Psoas muscle (tissue), 8 donors: ENCODE results near the gene EPHB2. TPM values are rescaled to one million over a fixed set of nuclear protein-coding genes. Genes with fewer than 3 reads are reported as not detected.

Source experiments
- ATAC-seq, 4 donors: fragments of 200-7000 bp; cut with Tn5 transposase; one replicate each; pipeline ENCODE4 v1.9.1; 2020; ENCODE audit warnings: moderate library complexity in 3 of 4, mild to moderate bottlenecking in 2 of 4
- DNase-seq, 2 donors: peaks; one replicate each; pipeline ENCODE4 v3.0.0-alpha.2; 2020
- H3K27ac ChIP-seq: fragments of 200-600 bp; one replicate; pipeline ENCODE4 v1.8.0; 2022
- H3K27me3 ChIP-seq, 3 donors: fragments of 200-600 bp in 1 of 3; one replicate each; pipeline versions ENCODE4 v1.6.1 to v1.8.0; 2013 to 2022; ENCODE audit warnings: low read length in 2 of 3, mild to moderate bottlenecking in 2 of 3, moderate library complexity in 1 of 3; ENCODE audit not compliant: insufficient read depth in 3 of 3
- H3K36me3 ChIP-seq, 2 donors: fragments of 200-600 bp in 1 of 2; one replicate each; pipeline versions ENCODE4 v1.6.1 to v1.8.0; 2013 to 2022; ENCODE audit warnings: low read depth in 1 of 2, mild to moderate bottlenecking in 1 of 2, moderate library complexity in 1 of 2; ENCODE audit not compliant: insufficient read depth in 1 of 2
- H3K4me1 ChIP-seq: fragments of 200-600 bp; one replicate; pipeline ENCODE4 v1.8.0; 2022
- H3K4me3 ChIP-seq: fragments of 200-600 bp; one replicate; pipeline ENCODE4 v1.8.0; 2022; ENCODE audit warnings: mild to moderate bottlenecking
- H3K9me3 ChIP-seq: fragments of 200-600 bp; one replicate; pipeline ENCODE4 v1.8.0; 2022
- CTCF ChIP-seq: fragments of 200-600 bp; IDR thresholded peaks from one replicate; pipeline ENCODE4 v1.8.0; 2022; ENCODE audit warnings: antibody characterized with exemption
- WGBS, 3 donors: extraction: QIAGEN DNeasy Blood & Tissue Kit; methylation state at CpG; one replicate each; pipeline versions ENCODE4 v1.1.6 to v1.1.7; 2013; 5-methylcytosine and 5-hydroxymethylcytosine counted together
- intact Hi-C, 2 donors: fragments of 100-400 bp; cut with DNase I; formaldehyde crosslinking; loops; one replicate each; pipeline versions ENCODE4 v1.11.0 to v1.14.2; 2022
- polyA plus RNA-seq, 3 donors: library from polyadenylated mRNA; stranded (reverse); fragments of 200-250 nt; gene quantifications; one replicate each; pipeline ENCODE4 v1.2.3, GENCODE V29; 2013
- total RNA-seq, 4 donors: library from RNA; stranded (reverse); fragmentation: NEBNext Ultra II Directional in 2 of 4; extraction: Animal tissue kit (Norgen Biotek cat#: 25700) in 2 of 4; gene quantifications; one replicate each; pipeline versions ENCODE4 v1.2.1 to v1.2.4, GENCODE V29; 2021 to 2023
- donor health status: healthy with polysubstance abuse.
- donor health status: DM: no; HTN: no; CAD: no; lungs with moderate emphysema.
- donor health status: Bipolar disorder and iron deficiency.
- donor health status: healthy.
- donor health status: DM: yes; HTN: yes; CAD: no.
- donor health status: DM: no; HTN: no; CAD: no.
- donor health status: DM: no; HTN: no; CAD: no.
- donor health status: DM: yes; HTN: yes; CAD: no.

EPHB2 gene
- total and polyA plus RNA-seq, 7 donors = 0.06 to 2.1 (median 0.48) TPM; not detected in 1

- DNase-seq = no peak
- no peaks in the 10 kb centered on the region for H3K9me3 ChIP-seq
- WGBS, 3 donors = 61 to 64% (median 64%) methylated on average over 3 of the region's 3 CpGs
- no peak for TF ChIP-seq CTCF
- no peak overlapping the region for H3K27ac ChIP-seq
- ATAC-seq = no peak
- H3K4me3 ChIP-seq = no peak overlapping the region
- intact Hi-C loops = no loop called here
- H3K4me1 ChIP-seq = no peaks in the 10 kb centered on the region
- H3K27me3 ChIP-seq = peaks cover 0 to 24% (median 1%) of the 10 kb centered on the region in 3 donors
- H3K36me3 ChIP-seq = no peaks in the 10 kb centered on the region
These were observed 168.8 kb downstream of the EPHB2 start for GRCh38 chr1:22879445-22879844.

- no peak for ATAC-seq
- no peaks in the 10 kb centered on the region for H3K36me3 ChIP-seq
- no peak for TF ChIP-seq CTCF
- intact Hi-C loops = no loop called here
- H3K9me3 ChIP-seq = no peaks in the 10 kb centered on the region
- DNase-seq = no peak
- H3K27ac ChIP-seq = no peak overlapping the region
- H3K4me3 ChIP-seq = no peak overlapping the region
- no peaks in the 10 kb centered on the region for H3K4me1 ChIP-seq
- 60 to 66% (median 61%) methylated on average over 5 of the region's 5 CpGs for WGBS, 3 donors
- H3K27me3 ChIP-seq = peaks cover 0 to 24% (median 1%) of the 10 kb centered on the region in 3 donors
These were observed 169.5 kb downstream of the EPHB2 start for GRCh38 chr1:22880174-22880601.

GRCh38 chr1:22883406-22883805 lies 172.8 kb downstream of the EPHB2 start:
- WGBS, 3 donors = 75 to 78% (median 75%) methylated on average over 11 of the region's 11 CpGs
- Histone ChIP-seq H3K27me3 (peaks cover 0 to 1% (median 0%) of the 10 kb centered on the region in 3 donors), H3K36me3 (no peaks in the 10 kb centered on the region), H3K4me1 (no peaks in the 10 kb centered on the region), H3K27ac (no peak overlapping the region), H3K4me3 (no peak overlapping the region), H3K9me3 (no peaks in the 10 kb centered on the region)
- intact Hi-C loops = no loop called here
- TF ChIP-seq CTCF = no peak
- no peak for DNase-seq
- no peak for ATAC-seq

- H3K4me3 ChIP-seq = no peak overlapping the region
- no peak overlapping the region for H3K27ac ChIP-seq
- H3K4me1 ChIP-seq = no peaks in the 10 kb centered on the region
- intact Hi-C loops = loop anchor here in 1 of 2 donors (5.0 kb wide), 1 partner anchor 178 kb away; no protein-coding TSS in a partner anchor
- H3K9me3 ChIP-seq = no peaks in the 10 kb centered on the region
- ATAC-seq (no peak), DNase-seq (no peak)
- H3K27me3 ChIP-seq = peaks cover 0 to 5% (median 1%) of the 10 kb centered on the region in 3 donors
- no peaks in the 10 kb centered on the region for H3K36me3 ChIP-seq
- WGBS, 3 donors = 70 to 76% (median 73%) methylated on average over 16 of the region's 16 CpGs
- no peak for TF ChIP-seq CTCF
These were observed 174.3 kb downstream of the EPHB2 start for GRCh38 chr1:22884806-22885530.
